H9 (cell line): ENCODE data around the gene DAB2IP. TPM values are rescaled to one million over a fixed set of nuclear protein-coding genes. Genes with fewer than 3 reads are reported as not detected.

Experiments
- DNase-seq: peaks from one replicate; pipeline ENCODE4 v3.0.0-alpha.2; 2017
- H2AFZ ChIP-seq: one replicate; pipeline ENCODE4 v1.6.1; 2013; ENCODE audit warnings: mild to moderate bottlenecking, low read length, control low read depth, moderate library complexity
- H2AK5ac ChIP-seq: 2 replicates; pipeline ENCODE4 v1.6.1; 2013; ENCODE audit warnings: low read length, control low read depth, mixed read lengths; ENCODE audit not compliant: insufficient read length
- H2BK120ac ChIP-seq: one replicate; pipeline ENCODE4 v1.6.1; 2013; ENCODE audit warnings: low read depth, mild to moderate bottlenecking, low read length, control low read depth, inconsistent platforms; ENCODE audit not compliant: poor library complexity, severe bottlenecking
- H2BK12ac ChIP-seq: 2 replicates; pipeline ENCODE4 v1.6.1; 2013; ENCODE audit warnings: low read length, control low read depth, mixed read lengths, low read depth; ENCODE audit not compliant: insufficient read length
- H2BK15ac ChIP-seq: 2 replicates; pipeline ENCODE4 v1.6.1; 2013; ENCODE audit warnings: low read depth, low read length, control low read depth
- H2BK20ac ChIP-seq: one replicate; pipeline ENCODE4 v1.6.1; 2013; ENCODE audit warnings: low read depth, mild to moderate bottlenecking, low read length, control low read depth, inconsistent platforms; ENCODE audit not compliant: poor library complexity, severe bottlenecking
- H2BK5ac ChIP-seq: 2 replicates; pipeline ENCODE4 v1.6.1; 2013; ENCODE audit warnings: low read length, control low read depth, mixed read lengths; ENCODE audit not compliant: insufficient read length
- H3K14ac ChIP-seq: 2 replicates; pipeline ENCODE4 v1.6.1; 2013; ENCODE audit warnings: low read length, control low read depth; ENCODE audit not compliant: insufficient read depth
- H3K18ac ChIP-seq: 2 replicates; pipeline ENCODE4 v1.6.1; 2013; ENCODE audit warnings: low read depth, mild to moderate bottlenecking, mixed read lengths, low read length, control low read depth; ENCODE audit not compliant: insufficient read length
- H3K23ac ChIP-seq: 2 replicates; pipeline ENCODE4 v1.6.1; 2013; ENCODE audit warnings: low read length, control low read depth, mixed read lengths, low read depth; ENCODE audit not compliant: insufficient read length
- H3K23me2 ChIP-seq: 2 replicates; pipeline ENCODE4 v1.6.1; 2013; ENCODE audit warnings: low read depth, mild to moderate bottlenecking, mixed read lengths, low read length, control low read depth; ENCODE audit not compliant: insufficient read length, poor library complexity, severe bottlenecking
- H3K27ac ChIP-seq: 2 replicates; pipeline ENCODE4 v1.5.1; 2013; ENCODE audit warnings: low read length, control low read depth, mixed read lengths, low read depth; ENCODE audit not compliant: insufficient read length
- H3K27me3 ChIP-seq: 2 replicates; pipeline ENCODE4 v1.6.1; 2013; ENCODE audit warnings: low read length, control low read depth, inconsistent platforms; ENCODE audit not compliant: insufficient read depth
- H3K4ac ChIP-seq: 2 replicates; pipeline ENCODE4 v1.6.1; 2013; ENCODE audit warnings: low read depth, mild to moderate bottlenecking, control low read depth, inconsistent platforms, low read length, moderate library complexity
- H3K4me1 ChIP-seq: 2 replicates; pipeline ENCODE4 v1.6.1; 2013; ENCODE audit warnings: low read length, control low read depth, inconsistent platforms; ENCODE audit not compliant: insufficient read depth
- H3K4me2 ChIP-seq: 2 replicates; pipeline ENCODE4 v1.6.1; 2013; ENCODE audit warnings: low read length, control low read depth, mixed read lengths; ENCODE audit not compliant: insufficient read length, insufficient read depth
- H3K56ac ChIP-seq: 2 replicates; pipeline ENCODE4 v1.6.1; 2013; ENCODE audit warnings: low read depth, mild to moderate bottlenecking, mixed read lengths, low read length, control low read depth; ENCODE audit not compliant: insufficient read length
- H3K79me1 ChIP-seq: 2 replicates; pipeline ENCODE4 v1.6.1; 2013; ENCODE audit warnings: low read depth, mild to moderate bottlenecking, moderate library complexity, low read length, control low read depth, inconsistent platforms; ENCODE audit not compliant: insufficient read depth, poor library complexity, severe bottlenecking
- H3K79me2 ChIP-seq: 2 replicates; pipeline ENCODE4 v1.6.1; 2013; ENCODE audit warnings: low read length, control low read depth, inconsistent platforms; ENCODE audit not compliant: insufficient read depth
- H3K9ac ChIP-seq: 2 replicates; pipeline ENCODE4 v1.6.1; 2013; ENCODE audit warnings: low read length, control low read depth, mixed read lengths; ENCODE audit not compliant: insufficient read length; ENCODE audit errors: extremely low read depth
- H3K9me3 ChIP-seq: one replicate; pipeline ENCODE4 v1.6.1; 2013; ENCODE audit warnings: low read depth, low read length, inconsistent platforms; ENCODE audit not compliant: control insufficient read depth
- H3T11ph ChIP-seq: one replicate; pipeline ENCODE4 v1.6.1; 2013; ENCODE audit warnings: mild to moderate bottlenecking, low read length, control low read depth, inconsistent platforms
- H4K20me1 ChIP-seq: one replicate; pipeline ENCODE4 v1.6.1; 2013; ENCODE audit not compliant: control insufficient read depth, insufficient read length, insufficient read depth
- H4K5ac ChIP-seq: 2 replicates; pipeline ENCODE4 v1.6.1; 2013; ENCODE audit warnings: low read depth, mild to moderate bottlenecking, mixed read lengths, low read length, control low read depth; ENCODE audit not compliant: insufficient read length
- H4K8ac ChIP-seq: replicated peaks from 2 replicates; pipeline ENCODE4 v1.6.1; 2013; ENCODE audit warnings: low read length, control low read depth, mixed read lengths, low read depth; ENCODE audit not compliant: insufficient read length
- H4K91ac ChIP-seq: 2 replicates; pipeline ENCODE4 v1.6.1; 2013; ENCODE audit warnings: low read depth, mild to moderate bottlenecking, moderate library complexity, mixed read lengths, low read length, control low read depth; ENCODE audit not compliant: insufficient read length
- H3K27ac Mint-ChIP-seq, 3 experiments: 2 replicates in 2 of 3; 3 replicates in 1 of 3; pipeline ENCODE4 v1.8.0; 2020 to 2021; ENCODE audit warnings: mixed read lengths in 3 of 3, mild to moderate bottlenecking in 1 of 3, moderate library complexity in 1 of 3
- H3K27me3 Mint-ChIP-seq: 2 replicates; pipeline ENCODE4 v1.8.0; 2021; ENCODE audit warnings: low read depth, mild to moderate bottlenecking, moderate library complexity, mixed read lengths
- H3K36me3 Mint-ChIP-seq, 3 experiments: 2 replicates in 2 of 3; 3 replicates in 1 of 3; pipeline ENCODE4 v1.8.0; 2020 to 2021; ENCODE audit warnings: low read depth in 3 of 3, mixed read lengths in 3 of 3; ENCODE audit not compliant: insufficient read depth in 1 of 3
- H3K4me1 Mint-ChIP-seq, 2 experiments: 2 replicates each; pipeline ENCODE4 v1.8.0; 2020; ENCODE audit warnings: mixed read lengths in 2 of 2
- H3K4me3 Mint-ChIP-seq, 2 experiments: 2 replicates in 1 of 2; 3 replicates in 1 of 2; pipeline ENCODE4 v1.8.0; 2020 to 2021; ENCODE audit warnings: mild to moderate bottlenecking in 2 of 2, mixed read lengths in 2 of 2, moderate library complexity in 1 of 2
- H3K9me3 Mint-ChIP-seq, 2 experiments: 2 replicates in 1 of 2; 3 replicates in 1 of 2; pipeline ENCODE4 v1.8.0; 2020; ENCODE audit warnings: mild to moderate bottlenecking in 2 of 2, mixed read lengths in 2 of 2, moderate library complexity in 1 of 2
- CTCF ChIP-seq: fragments of 200-600 bp; sonication (generic); conservative IDR thresholded peaks from 3 replicates; pipeline ENCODE4 v1.8.0; 2021; ENCODE audit warnings: antibody characterized with exemption, mild to moderate bottlenecking
- WGBS: extraction: QIAGEN DNeasy Blood & Tissue Kit; methylation state at CpG from one replicate; pipeline ENCODE4 v1.1.7; 2013; ENCODE audit warnings: missing lambda C conversion rate, low lambda C conversion rate, mixed read lengths; ENCODE audit not compliant: insufficient read length; ENCODE audit errors: extremely low coverage; 5-methylcytosine and 5-hydroxymethylcytosine counted together
- total RNA-seq: library from RNA; stranded (reverse); gene quantifications from 2 replicates; pipeline ENCODE4 v1.2.1, GENCODE V29; 2021

Gene DAB2IP
- total RNA-seq, 1 experiment from 2014 or later = 22.6 TPM

- Histone ChIP-seq H3K27ac (no peak overlapping the region), H3K79me1 (no peaks in the 10 kb centered on the region), H3K4me1 (peaks cover 2% of the 10 kb centered on the region; the same call in 1 of the 2 replicates), H3K4me2 (no peak overlapping the region), H3K56ac (no peak overlapping the region), H3T11ph (no peak overlapping the region), H3K23ac (no peak overlapping the region), H2BK20ac (no peak overlapping the region), H4K91ac (no peak overlapping the region), H2BK120ac (no peak overlapping the region), H2BK12ac (no peak overlapping the region), H3K4ac (no peak overlapping the region), H2BK5ac (no peak overlapping the region), H3K9ac (no peak overlapping the region), H3K9me3 (no peaks in the 10 kb centered on the region), H2AK5ac (no peak overlapping the region), H3K27me3 (no peaks in the 10 kb centered on the region), H3K23me2 (no peaks in the 10 kb centered on the region), H2AFZ (no peak overlapping the region), H3K14ac (no peak overlapping the region; the same call in 1 of the 2 replicates), H2BK15ac (no peak overlapping the region), H3K79me2 (no peaks in the 10 kb centered on the region), H4K5ac (no peak overlapping the region), H3K18ac (no peak overlapping the region), H4K8ac (no peak overlapping the region), H4K20me1 (no peaks in the 10 kb centered on the region)
- Mint-ChIP-seq H3K4me3 (no peak overlapping the region), H3K9me3 (no peaks in the 10 kb centered on the region; a peak in 1 of 5 replicates), H3K4me1 (peaks cover 45% of the 10 kb centered on the region in 2 experiments), H3K27ac (peak overlapping the region in 2 of 3 experiments; percentile 69 to 85; a peak in 4 of 7 replicates), H3K27me3 (no peaks in the 10 kb centered on the region; the same call in 1 of the 2 replicates), H3K36me3 (peaks cover 26 to 52% (median 34%) of the 10 kb centered on the region in 3 experiments; a peak in 6 of 7 replicates)
- DNase-seq = peak; percentile 18
- no peak for TF ChIP-seq CTCF
- WGBS = no CpG with 5 or more reads among the region's 17 CpGs
Observed at GRCh38 chr9:121781701-121782464, 130.4 kb downstream of the DAB2IP start.
